BLaER1 (cell line): ENCODE data around the gene HNRNPL.
"Not testable (repeated sequence)": the region's sequence is repeated elsewhere in the genome, so short reads cannot be mapped to it uniquely, and the experiment has no call there.

Source experiments
- H3K27ac ChIP-seq: shearing (Covaris generic); formaldehyde crosslinking; 2 replicates; pipeline ENCODE4 v1.8.1; 2022
- H3K27me3 ChIP-seq: shearing (Covaris generic); formaldehyde crosslinking; 2 replicates; pipeline ENCODE4 v1.8.1; 2022
- H3K36me3 ChIP-seq: shearing (Covaris generic); formaldehyde crosslinking; 2 replicates; pipeline ENCODE4 v1.8.1; 2022
- H3K4me1 ChIP-seq: shearing (Covaris generic); formaldehyde crosslinking; 2 replicates; pipeline ENCODE4 v1.8.1; 2022
- H3K4me2 ChIP-seq: shearing (Covaris generic); formaldehyde crosslinking; 2 replicates; pipeline ENCODE4 v1.8.1; 2022
- H3K4me3 ChIP-seq: shearing (Covaris generic); formaldehyde crosslinking; 2 replicates; pipeline ENCODE4 v1.8.1; 2022
- H3K9ac ChIP-seq: shearing (Covaris generic); formaldehyde crosslinking; 2 replicates; pipeline ENCODE4 v1.8.1; 2022
- H3K9me3 ChIP-seq: shearing (Covaris generic); formaldehyde crosslinking; 2 replicates; pipeline ENCODE4 v1.8.1; 2022
- H4K20me1 ChIP-seq: shearing (Covaris generic); formaldehyde crosslinking; 2 replicates; pipeline ENCODE4 v1.8.1; 2022
- Cebpa-rat ChIP-seq: shearing (Covaris generic); IDR thresholded peaks from 2 replicates; pipeline ENCODE4 v1.8.1; 2022

Gene HNRNPL

GRCh38 chr19:38793177-38793576 lies 56.6 kb downstream of the HNRNPL start:
- H3K27me3 ChIP-seq, result peaks cover 18% of the 10 kb centered on the region
- H3K27ac ChIP-seq, result no peak overlapping the region
- H3K36me3 ChIP-seq, result no peaks in the 10 kb centered on the region
- H3K4me3 ChIP-seq, result no peak overlapping the region
- H3K9me3 ChIP-seq, result peaks cover 7% of the 10 kb centered on the region; the same call in 1 of the 2 replicates
- H4K20me1 ChIP-seq, result no peaks in the 10 kb centered on the region
- peaks cover 7% of the 10 kb centered on the region; the same call in 1 of the 2 replicates for H3K4me1 ChIP-seq
- H3K9ac ChIP-seq, result no peak overlapping the region
- no peak for TF ChIP-seq Cebpa-rat
- H3K4me2 ChIP-seq, result no peak overlapping the region

GRCh38 chr19:38792250-38793111 lies 57.3 kb downstream of the HNRNPL start:
- peaks cover 7% of the 10 kb centered on the region; the same call in 1 of the 2 replicates for H3K9me3 ChIP-seq
- peaks cover 18% of the 10 kb centered on the region for H3K27me3 ChIP-seq
- H3K4me2 ChIP-seq, result peak overlapping the region; percentile 60
- H3K4me3 ChIP-seq, result no peak overlapping the region
- no peak for TF ChIP-seq Cebpa-rat
- peaks cover 7% of the 10 kb centered on the region; the same call in 1 of the 2 replicates for H3K4me1 ChIP-seq
- no peaks in the 10 kb centered on the region for H4K20me1 ChIP-seq
- H3K9ac ChIP-seq, result no peak overlapping the region
- H3K36me3 ChIP-seq, result no peaks in the 10 kb centered on the region
- peak overlapping the region; percentile 51; the same call in 1 of the 2 replicates for H3K27ac ChIP-seq

GRCh38 chr19:38791451-38792064 lies 58.2 kb downstream of the HNRNPL start:
- not testable (repeated sequence) for H4K20me1 ChIP-seq, H3K27ac ChIP-seq, H3K4me2 ChIP-seq, H3K4me3 ChIP-seq, H3K36me3 ChIP-seq, H3K9ac ChIP-seq, H3K9me3 ChIP-seq, H3K4me1 ChIP-seq
- H3K27me3 ChIP-seq, result peaks cover 18% of the 10 kb centered on the region

- not testable (repeated sequence) for H3K27ac ChIP-seq, H3K4me1 ChIP-seq, H4K20me1 ChIP-seq, H3K4me2 ChIP-seq, H3K9me3 ChIP-seq, H3K4me3 ChIP-seq, H3K9ac ChIP-seq, H3K36me3 ChIP-seq
- peaks cover 18% of the 10 kb centered on the region for H3K27me3 ChIP-seq
Observed at GRCh38 chr19:38790507-38791403, 59.0 kb downstream of the HNRNPL start.

GRCh38 chr19:38788478-38789243 lies 61.1 kb downstream of the HNRNPL start, which contains the start of gene LGALS7B:
TSS of gene LGALS7B (plus strand) at chr19:38789200. CDS start at chr19:38789227, 27 bp downstream.
- H3K36me3 ChIP-seq, result no peaks in the 10 kb centered on the region
- H3K9me3 ChIP-seq, result no peaks in the 10 kb centered on the region
- no peak for TF ChIP-seq Cebpa-rat
- peaks cover 7% of the 10 kb centered on the region; the same call in 1 of the 2 replicates for H3K4me1 ChIP-seq
- no peak within 1 kb of the TSS for H3K9ac ChIP-seq
- no peak within 1 kb of the TSS for H3K27ac ChIP-seq
- H3K4me2 ChIP-seq, result no peak within 1 kb of the TSS
- H3K4me3 ChIP-seq, result no peak within 1 kb of the TSS
- no peaks in the 10 kb centered on the region for H4K20me1 ChIP-seq
- peaks cover 17% of the 10 kb centered on the region for H3K27me3 ChIP-seq

GRCh38 chr19:38786572-38787265 lies 63.1 kb downstream of the HNRNPL start:
- Histone ChIP-seq H4K20me1 (no peaks in the 10 kb centered on the region), H3K27me3 (no peaks in the 10 kb centered on the region), H3K4me2 (no peak overlapping the region), H3K4me1 (peaks cover 18% of the 10 kb centered on the region), H3K27ac (no peak overlapping the region), H3K4me3 (no peak overlapping the region), H3K36me3 (no peaks in the 10 kb centered on the region), H3K9me3 (no peaks in the 10 kb centered on the region), H3K9ac (no peak overlapping the region)
- TF ChIP-seq Cebpa-rat, result no peak
